SK-N-SH (cell line): ENCODE measurements around the gene ASGR1.
"Not testable (repeated sequence)": the region's sequence is repeated elsewhere in the genome, so short reads cannot be mapped to it uniquely, and the experiment has no call there.

Source experiments
- MXI1 ChIP-seq: IDR thresholded peaks from 2 replicates; pipeline ENCODE4 v1.6.1; 2012; ENCODE audit warnings: mild to moderate bottlenecking, low read depth, low read length, improper control_type of control experiment
- POLR2AphosphoS5 ChIP-seq: IDR thresholded peaks from 2 replicates; pipeline ENCODE4 v1.6.1; 2012; ENCODE audit warnings: low read depth, low read length
- RFX5 ChIP-seq: IDR thresholded peaks from 2 replicates; pipeline ENCODE4 v1.6.1; 2012; ENCODE audit warnings: mild to moderate bottlenecking, improper control_type of control experiment, low read length
- TAF1 ChIP-seq: IDR thresholded peaks from 2 replicates; pipeline ENCODE4 v1.6.1; 2012; ENCODE audit warnings: low read depth, mild to moderate bottlenecking, low read length, moderate library complexity, borderline replicate concordance
- TF ChIP-seq, protein P1 (sequence below): fragments of 200-600 bp; sonication (generic); IDR thresholded peaks from 2 replicates; pipeline ENCODE4 v1.6.1; 2017; ENCODE audit warnings: antibody characterized with exemption, mild to moderate bottlenecking, moderate library complexity

DNA sequence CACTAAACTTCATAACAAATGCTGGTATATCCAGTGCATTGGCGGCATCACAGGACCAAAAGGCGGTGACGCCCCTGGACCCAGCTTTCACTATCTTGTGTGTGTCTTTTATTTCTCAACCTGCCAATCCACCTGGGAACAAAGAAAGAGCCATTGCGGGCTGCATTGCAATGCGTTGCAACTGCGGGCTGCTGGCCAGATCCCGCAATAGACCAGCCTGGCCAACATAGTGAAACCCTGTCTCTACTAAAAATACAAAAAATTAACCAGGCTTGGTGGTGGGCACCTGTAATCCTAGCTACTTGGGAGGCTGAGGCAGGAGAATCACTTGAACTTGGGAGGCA, 9.6 kb downstream of the ASGR1 start:
- TF ChIP-seq, protein P1, sequence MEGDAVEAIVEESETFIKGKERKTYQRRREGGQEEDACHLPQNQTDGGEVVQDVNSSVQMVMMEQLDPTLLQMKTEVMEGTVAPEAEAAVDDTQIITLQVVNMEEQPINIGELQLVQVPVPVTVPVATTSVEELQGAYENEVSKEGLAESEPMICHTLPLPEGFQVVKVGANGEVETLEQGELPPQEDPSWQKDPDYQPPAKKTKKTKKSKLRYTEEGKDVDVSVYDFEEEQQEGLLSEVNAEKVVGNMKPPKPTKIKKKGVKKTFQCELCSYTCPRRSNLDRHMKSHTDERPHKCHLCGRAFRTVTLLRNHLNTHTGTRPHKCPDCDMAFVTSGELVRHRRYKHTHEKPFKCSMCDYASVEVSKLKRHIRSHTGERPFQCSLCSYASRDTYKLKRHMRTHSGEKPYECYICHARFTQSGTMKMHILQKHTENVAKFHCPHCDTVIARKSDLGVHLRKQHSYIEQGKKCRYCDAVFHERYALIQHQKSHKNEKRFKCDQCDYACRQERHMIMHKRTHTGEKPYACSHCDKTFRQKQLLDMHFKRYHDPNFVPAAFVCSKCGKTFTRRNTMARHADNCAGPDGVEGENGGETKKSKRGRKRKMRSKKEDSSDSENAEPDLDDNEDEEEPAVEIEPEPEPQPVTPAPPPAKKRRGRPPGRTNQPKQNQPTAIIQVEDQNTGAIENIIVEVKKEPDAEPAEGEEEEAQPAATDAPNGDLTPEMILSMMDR = not testable (repeated sequence)
- not testable (repeated sequence) for TF ChIP-seq POLR2AphosphoS5, MXI1, TAF1, RFX5
